Transverse colon (tissue), 4 donors: ENCODE measurements around the gene BAZ2B.

Experiments
- POLR2AphosphoS5 ChIP-seq, 3 donors: sonication (generic); formaldehyde crosslinking; IDR thresholded peaks; one replicate each; pipeline ENCODE4 v1.6.1; 2016; ENCODE audit warnings: antibody characterized with exemption in 3 of 3
- TF ChIP-seq, protein P1 (sequence below), 5 experiments: fragments of 200-600 bp in 3 of 5; fragments of 450-650 bp in 2 of 5; sonication (generic) in 3 of 5; IDR thresholded peaks; 1 replicate in 2 of 5; 2 replicates in 3 of 5; pipeline ENCODE4 v1.5.1; 2016 to 2017; ENCODE audit warnings: antibody characterized with exemption in 5 of 5, inconsistent platforms in 3 of 5, mild to moderate bottlenecking in 2 of 5, moderate library complexity in 1 of 5

DNA sequence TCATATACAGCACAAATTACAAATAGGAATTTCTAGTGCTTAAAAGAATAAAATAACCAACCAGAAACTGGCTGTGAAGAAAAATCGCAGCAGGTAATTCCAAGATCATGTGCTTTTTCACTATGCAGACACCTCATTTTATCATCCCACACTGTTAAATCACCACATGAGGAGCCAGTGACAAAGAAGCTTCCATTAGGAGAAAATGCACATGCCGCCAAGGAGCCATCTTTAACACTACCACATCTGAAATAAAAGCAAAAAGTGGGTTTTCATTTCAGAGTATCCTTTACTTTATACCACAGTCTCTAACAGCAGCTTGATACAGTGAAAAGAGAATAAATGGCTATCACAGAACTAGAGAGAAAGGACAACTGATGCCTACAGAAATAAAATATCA lies 336.6 kb downstream of the BAZ2B start:
- TF ChIP-seq, protein P1, sequence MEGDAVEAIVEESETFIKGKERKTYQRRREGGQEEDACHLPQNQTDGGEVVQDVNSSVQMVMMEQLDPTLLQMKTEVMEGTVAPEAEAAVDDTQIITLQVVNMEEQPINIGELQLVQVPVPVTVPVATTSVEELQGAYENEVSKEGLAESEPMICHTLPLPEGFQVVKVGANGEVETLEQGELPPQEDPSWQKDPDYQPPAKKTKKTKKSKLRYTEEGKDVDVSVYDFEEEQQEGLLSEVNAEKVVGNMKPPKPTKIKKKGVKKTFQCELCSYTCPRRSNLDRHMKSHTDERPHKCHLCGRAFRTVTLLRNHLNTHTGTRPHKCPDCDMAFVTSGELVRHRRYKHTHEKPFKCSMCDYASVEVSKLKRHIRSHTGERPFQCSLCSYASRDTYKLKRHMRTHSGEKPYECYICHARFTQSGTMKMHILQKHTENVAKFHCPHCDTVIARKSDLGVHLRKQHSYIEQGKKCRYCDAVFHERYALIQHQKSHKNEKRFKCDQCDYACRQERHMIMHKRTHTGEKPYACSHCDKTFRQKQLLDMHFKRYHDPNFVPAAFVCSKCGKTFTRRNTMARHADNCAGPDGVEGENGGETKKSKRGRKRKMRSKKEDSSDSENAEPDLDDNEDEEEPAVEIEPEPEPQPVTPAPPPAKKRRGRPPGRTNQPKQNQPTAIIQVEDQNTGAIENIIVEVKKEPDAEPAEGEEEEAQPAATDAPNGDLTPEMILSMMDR (IDR thresholded peaks at IDR 0.05) = no peak
- TF ChIP-seq POLR2AphosphoS5 (IDR thresholded peaks at IDR 0.05) = no peak
